ENCODE measurements around the gene PLXNA3. TPM values are rescaled to one million over a fixed set of nuclear protein-coding genes. Genes with fewer than 3 reads are reported as not detected.

Gene PLXNA3
- total RNA-seq, result 3.7 and 6.3 TPM in 2 replicates

GRCh38 chrX:154458116-154458953 lies at the start of gene PLXNA3:
PLXNA3 (plus strand) TSS chrX:154458281; CDS start chrX:154460184, 1,903 bp downstream.
- DNase-seq (ENCODE audit: low read depth in 2 of 2), result peak; percentile 26 to 51

GRCh38 chrX:154408659-154409221 lies 49.3 kb upstream of the PLXNA3 start:
- no peak for DNase-seq (ENCODE audit: low read depth in 2 of 2)

- DNase-seq (ENCODE audit: low read depth in 2 of 2), result peak; percentile 82 to 92
Observed at GRCh38 chrX:154409222-154409871, 48.7 kb upstream of the PLXNA3 start, which contains the start of gene DNASE1L1. DNASE1L1 (minus strand) TSS chrX:154409254; CDS start chrX:154405568, 3,686 bp downstream.

GRCh38 chrX:154411981-154412340 lies 46.1 kb upstream of the PLXNA3 start:
- peak; percentile 46 to 78 for DNase-seq (ENCODE audit: low read depth in 2 of 2)

- no peak for DNase-seq (ENCODE audit: low read depth in 2 of 2)
Observed at GRCh38 chrX:154412468-154412867, 45.6 kb upstream of the PLXNA3 start.

- no peak for DNase-seq (ENCODE audit: low read depth in 2 of 2)
Observed at GRCh38 chrX:154413142-154413541, 44.9 kb upstream of the PLXNA3 start.

GRCh38 chrX:154417157-154417556 lies 40.9 kb upstream of the PLXNA3 start:
- no peak for DNase-seq (ENCODE audit: low read depth in 2 of 2)

GRCh38 chrX:154419189-154419588 lies 38.9 kb upstream of the PLXNA3 start:
- DNase-seq (ENCODE audit: low read depth in 2 of 2), result no peak

- DNase-seq (ENCODE audit: low read depth in 2 of 2), result peak; percentile 48 to 82
Observed at GRCh38 chrX:154419688-154420401, 38.2 kb upstream of the PLXNA3 start.

- no peak for DNase-seq (ENCODE audit: low read depth in 2 of 2)
Observed at GRCh38 chrX:154420402-154420756, 37.7 kb upstream of the PLXNA3 start.

GRCh38 chrX:154426916-154427770 lies 30.9 kb upstream of the PLXNA3 start:
- no peak for DNase-seq (ENCODE audit: low read depth in 2 of 2)

GRCh38 chrX:154428176-154429171 lies 29.6 kb upstream of the PLXNA3 start, which contains the start of gene ATP6AP1:
ATP6AP1 (plus strand) TSS chrX:154428677; CDS start chrX:154428693, 16 bp downstream.
- peak; percentile 95 to 96 for DNase-seq (ENCODE audit: low read depth in 2 of 2)

- DNase-seq (ENCODE audit: low read depth in 2 of 2), result no peak
Observed at GRCh38 chrX:154429711-154430110, 28.4 kb upstream of the PLXNA3 start.

GRCh38 chrX:154430479-154430878 lies 27.6 kb upstream of the PLXNA3 start:
- peak in 1 of 2 donors; percentile 44 for DNase-seq (ENCODE audit: low read depth in 2 of 2)

GRCh38 chrX:154430916-154431315 lies 27.2 kb upstream of the PLXNA3 start:
- no peak for DNase-seq (ENCODE audit: low read depth in 2 of 2)

- no peak for DNase-seq (ENCODE audit: low read depth in 2 of 2)
Observed at GRCh38 chrX:154431341-154431740, 26.7 kb upstream of the PLXNA3 start.

- DNase-seq (ENCODE audit: low read depth in 2 of 2), result no peak
Observed at GRCh38 chrX:154432210-154432609, 25.9 kb upstream of the PLXNA3 start.

GRCh38 chrX:154433605-154434004 lies 24.5 kb upstream of the PLXNA3 start:
- DNase-seq (ENCODE audit: low read depth in 2 of 2), result no peak

GRCh38 chrX:154434394-154435168 lies 23.5 kb upstream of the PLXNA3 start:
- DNase-seq (ENCODE audit: low read depth in 2 of 2), result no peak
